Lower leg skin (tissue), 4 donors: ENCODE data around the gene DSCAML1. TPM values are rescaled to one million over a fixed set of nuclear protein-coding genes. Genes with fewer than 3 reads are reported as not detected.

Experiments
- DNase-seq, 2 donors: peaks; one replicate each; pipeline ENCODE4 v3.0.0-alpha.2; 2019; ENCODE audit warnings: low spot score in 2 of 2
- H3K4me3 ChIP-seq: fragments of 200-600 bp; sonication (generic); 2 replicates; pipeline ENCODE4 v1.5.1; 2017; ENCODE audit warnings: mild to moderate bottlenecking, low read depth; ENCODE audit not compliant: poor library complexity, severe bottlenecking
- POLR2A ChIP-seq, 2 donors: fragments of 450-650 bp; IDR thresholded peaks; one replicate each; pipeline ENCODE4 v1.6.1; 2016 to 2017; ENCODE audit warnings: antibody characterized with exemption in 2 of 2, mild to moderate bottlenecking in 1 of 2, moderate library complexity in 1 of 2
- WGBS, 2 donors: methylation state at CpG; one replicate each; pipeline ENCODE4 v1.1.5; 2018; 5-methylcytosine and 5-hydroxymethylcytosine counted together
- intact Hi-C: fragments of 100-400 bp; cut with DNase I; formaldehyde crosslinking; loops from one replicate; pipeline ENCODE4 v1.15.0; 2023; ENCODE audit warnings: low total_unique reads
- total RNA-seq, 4 donors: library from RNA; depleted of rRNA; stranded (reverse); fragments of >200 nt; gene quantifications; one replicate each; pipeline ENCODE4 v1.1.0, GENCODE V29; 2016
- TF ChIP-seq, protein P1 (sequence below), 3 donors: fragments of 450-650 bp; IDR thresholded peaks; one replicate each; pipeline ENCODE4 v1.5.1; 2016; ENCODE audit warnings: antibody characterized with exemption in 3 of 3, mild to moderate bottlenecking in 3 of 3, moderate library complexity in 2 of 3

DSCAML1 gene
- total RNA-seq, 4 donors from 2014 or later, result 0.07 to 0.13 (median 0.08) TPM

DNA sequence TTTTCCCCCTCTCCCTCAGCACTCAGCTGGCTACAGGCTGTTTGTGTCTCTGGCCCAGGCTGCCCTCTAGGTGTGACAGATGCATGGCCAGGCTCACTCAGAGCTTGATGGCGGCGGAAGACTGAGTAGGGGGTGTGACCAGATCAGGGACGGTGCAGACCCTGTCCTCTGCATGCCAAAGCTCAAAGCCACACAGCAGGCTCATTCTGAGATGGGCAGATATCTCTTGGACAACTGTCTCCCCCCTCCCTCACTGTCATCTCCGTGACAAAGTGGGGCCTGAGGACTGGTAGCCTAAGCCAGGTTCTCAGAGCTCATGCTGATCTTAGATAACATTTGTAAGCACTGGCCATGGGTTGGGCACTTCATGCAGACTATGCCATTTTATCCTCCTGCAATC is 231.3 kb downstream of the DSCAML1 start:
- TF ChIP-seq, protein P1, sequence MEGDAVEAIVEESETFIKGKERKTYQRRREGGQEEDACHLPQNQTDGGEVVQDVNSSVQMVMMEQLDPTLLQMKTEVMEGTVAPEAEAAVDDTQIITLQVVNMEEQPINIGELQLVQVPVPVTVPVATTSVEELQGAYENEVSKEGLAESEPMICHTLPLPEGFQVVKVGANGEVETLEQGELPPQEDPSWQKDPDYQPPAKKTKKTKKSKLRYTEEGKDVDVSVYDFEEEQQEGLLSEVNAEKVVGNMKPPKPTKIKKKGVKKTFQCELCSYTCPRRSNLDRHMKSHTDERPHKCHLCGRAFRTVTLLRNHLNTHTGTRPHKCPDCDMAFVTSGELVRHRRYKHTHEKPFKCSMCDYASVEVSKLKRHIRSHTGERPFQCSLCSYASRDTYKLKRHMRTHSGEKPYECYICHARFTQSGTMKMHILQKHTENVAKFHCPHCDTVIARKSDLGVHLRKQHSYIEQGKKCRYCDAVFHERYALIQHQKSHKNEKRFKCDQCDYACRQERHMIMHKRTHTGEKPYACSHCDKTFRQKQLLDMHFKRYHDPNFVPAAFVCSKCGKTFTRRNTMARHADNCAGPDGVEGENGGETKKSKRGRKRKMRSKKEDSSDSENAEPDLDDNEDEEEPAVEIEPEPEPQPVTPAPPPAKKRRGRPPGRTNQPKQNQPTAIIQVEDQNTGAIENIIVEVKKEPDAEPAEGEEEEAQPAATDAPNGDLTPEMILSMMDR (IDR thresholded peaks at IDR 0.05), result no peak
- TF ChIP-seq POLR2A (IDR thresholded peaks at IDR 0.05), result no peak
- 56 to 61% methylated on average over 4 of the region's 4 CpGs for WGBS, 2 donors
- no peak overlapping the region for H3K4me3 ChIP-seq
- no peak for DNase-seq
- intact Hi-C loops, result no loop called here

DNA sequence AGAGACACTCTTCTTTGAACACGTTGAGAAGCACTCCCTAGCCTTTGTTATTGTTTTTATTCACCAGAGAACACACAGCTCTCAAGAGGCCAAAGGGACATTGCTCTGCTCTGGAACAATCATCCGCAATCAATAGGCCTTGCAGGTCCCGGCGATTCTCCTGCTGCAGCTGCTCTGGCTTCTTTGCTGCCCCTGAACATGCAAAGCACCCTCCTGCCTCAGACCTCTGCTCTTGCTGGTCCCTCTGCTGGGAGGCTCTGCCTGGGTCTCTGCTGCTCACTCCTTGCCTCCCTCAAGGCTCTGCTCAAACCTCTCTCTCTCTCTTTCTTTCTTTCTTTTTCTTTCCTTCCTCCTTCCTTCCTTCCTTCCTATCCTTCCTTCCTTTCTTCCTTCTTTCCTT is 232.7 kb downstream of the DSCAML1 start:
- intact Hi-C loops, result no loop called here
- 83 to 88% methylated on average over 4 of the region's 4 CpGs for WGBS, 2 donors
- TF ChIP-seq, protein P1 (IDR thresholded peaks at IDR 0.05), result no peak
- TF ChIP-seq POLR2A (IDR thresholded peaks at IDR 0.05), result no peak
- no peak overlapping the region for H3K4me3 ChIP-seq
- no peak for DNase-seq

DNA sequence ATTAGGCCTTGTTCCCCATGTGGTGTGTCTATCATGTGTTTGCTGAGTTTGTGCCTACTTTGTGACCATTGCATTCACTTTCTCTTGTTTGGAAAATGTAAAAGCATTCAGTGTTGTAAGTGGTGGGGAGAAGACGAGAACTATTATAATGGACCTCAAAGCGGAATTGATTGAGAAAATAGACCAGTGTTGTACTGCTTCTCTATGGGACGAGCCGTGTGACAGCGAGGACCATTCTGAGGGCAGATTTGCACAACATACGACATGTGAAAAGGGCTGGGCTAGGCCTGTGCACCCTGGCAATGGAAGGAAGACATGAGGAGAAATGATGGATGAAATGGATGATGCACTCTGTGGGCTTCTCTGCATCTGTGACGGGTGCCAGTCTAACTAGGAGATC is 233.5 kb downstream of the DSCAML1 start:
- H3K4me3 ChIP-seq, result no peak overlapping the region
- no peak for DNase-seq
- TF ChIP-seq POLR2A (IDR thresholded peaks at IDR 0.05), result no peak
- TF ChIP-seq, protein P1 (IDR thresholded peaks at IDR 0.05), result no peak
- 91 to 92% methylated on average over 7 of the region's 7 CpGs for WGBS, 2 donors
- intact Hi-C loops, result no loop called here

GRCh38 chr11:117562136-117562535 is 234.9 kb downstream of the DSCAML1 start:
- no peak for DNase-seq
- intact Hi-C loops, result no loop called here
- WGBS, 2 donors, result 46 to 49% methylated on average over 5 to 6 of the region's 6 CpGs
- no peak for TF ChIP-seq POLR2A (IDR thresholded peaks at IDR 0.05)
- TF ChIP-seq, protein P1 (IDR thresholded peaks at IDR 0.05), result no peak
- H3K4me3 ChIP-seq, result no peak overlapping the region

- WGBS, 2 donors, result 59 to 79% methylated on average over 5 of the region's 5 CpGs
- TF ChIP-seq POLR2A (IDR thresholded peaks at IDR 0.05), result no peak
- TF ChIP-seq, protein P1 (IDR thresholded peaks at IDR 0.05), result no peak
- intact Hi-C loops, result no loop called here
- no peak for DNase-seq
- no peak overlapping the region for H3K4me3 ChIP-seq
These were observed 236.1 kb downstream of the DSCAML1 start for GRCh38 chr11:117560780-117561530.

GRCh38 chr11:117559698-117560097 is 237.3 kb downstream of the DSCAML1 start:
- TF ChIP-seq, protein P1 (IDR thresholded peaks at IDR 0.05), result no peak
- no peak for TF ChIP-seq POLR2A (IDR thresholded peaks at IDR 0.05)
- H3K4me3 ChIP-seq, result no peak overlapping the region
- 83 to 92% methylated on average over 5 of the region's 5 CpGs for WGBS, 2 donors
- intact Hi-C loops, result no loop called here
- no peak for DNase-seq
